SK-N-SH (cell line): Measurements from ENCODE around the gene TGM2. TPM values are rescaled to one million over a fixed set of nuclear protein-coding genes. Genes with fewer than 3 reads are reported as not detected.

Source experiments
- CTCF ChIA-PET: fragments of 300-600, 350-600 bp; formaldehyde crosslinking; extraction: SDS; loops from one replicate; lab custom pipeline; 2021; lab: Yijun Ruan, JAX
- POLR2A ChIA-PET: fragments of 350-600 bp; sonication (Branson Sonifier 250); formaldehyde crosslinking; extraction: SDS; loops from one replicate; lab custom pipeline; 2020; ENCODE audit warnings: antibody characterized with exemption, inconsistent platforms; lab: Yijun Ruan, JAX
- DNase-seq: peaks from one replicate; pipeline ENCODE4 v3.0.0; 2012
- H2AFZ ChIP-seq: fragments of 200-600 bp; sonication (generic); 2 replicates; pipeline ENCODE4 v1.8.1; 2016; ENCODE audit warnings: antibody characterized with exemption, mild to moderate bottlenecking, low read depth
- H3F3A ChIP-seq: fragments of 200-600 bp; sonication (generic); replicated peaks from 2 replicates; pipeline ENCODE3; 2016; ENCODE audit warnings: antibody characterized with exemption, mild to moderate bottlenecking; ENCODE audit not compliant: insufficient read depth
- H3K27ac ChIP-seq, 2 experiments: fragments of 200-500 bp in 1 of 2; fragments of 200-600 bp in 1 of 2; sonication (Bioruptor generic) in 1 of 2; sonication (generic), shearing (Covaris generic) in 1 of 2; 2 replicates each; pipeline versions ENCODE4 v1.5.1 to v1.6.1; 2014 to 2016; ENCODE audit warnings: low read depth in 2 of 2, inconsistent platforms in 1 of 2, low read length in 1 of 2, mild to moderate bottlenecking in 1 of 2, mixed read lengths in 1 of 2
- H3K27me3 ChIP-seq: fragments of 200-600 bp; sonication (generic), shearing (Covaris generic); 2 replicates; pipeline ENCODE4 v1.6.1; 2016; ENCODE audit warnings: mixed run types; ENCODE audit not compliant: insufficient read depth
- H3K36me3 ChIP-seq, 2 experiments: fragments of 200-500 bp in 1 of 2; fragments of 200-600 bp in 1 of 2; sonication (Bioruptor generic) in 1 of 2; sonication (generic) in 1 of 2; replicated peaks in 1 of 2; 2 replicates each; pipeline versions ENCODE3 to v1.5.1; 2014 to 2016; ENCODE audit warnings: low read length in 1 of 2, mild to moderate bottlenecking in 1 of 2; ENCODE audit not compliant: insufficient read depth in 2 of 2, control insufficient read depth in 1 of 2
- H3K4me1 ChIP-seq, 2 experiments: fragments of 200-500 bp in 1 of 2; fragments of 200-600 bp in 1 of 2; sonication (Bioruptor generic) in 1 of 2; sonication (generic), shearing (Covaris generic) in 1 of 2; 2 replicates each; pipeline versions ENCODE4 v1.5.1 to v1.6.1; 2014 to 2016; ENCODE audit warnings: low read depth in 1 of 2, low read length in 1 of 2, mixed run types in 1 of 2; ENCODE audit not compliant: insufficient read depth in 2 of 2, control insufficient read depth in 1 of 2
- H3K4me2 ChIP-seq: fragments of 200-600 bp; sonication (generic), shearing (Covaris generic); 2 replicates; pipeline ENCODE4 v1.6.1; 2017; ENCODE audit warnings: mixed run types
- H3K4me3 ChIP-seq, 2 experiments: fragments of 200-500 bp in 1 of 2; fragments of 200-600 bp in 1 of 2; sonication (Bioruptor generic) in 1 of 2; sonication (generic), shearing (Covaris generic) in 1 of 2; 2 replicates each; pipeline versions ENCODE4 v1.5.1 to v1.8.1; 2014 to 2016; ENCODE audit warnings: low read depth in 2 of 2, inconsistent platforms in 1 of 2, low read length in 1 of 2, mild to moderate bottlenecking in 1 of 2, mixed read lengths in 1 of 2, moderate library complexity in 1 of 2
- H3K79me2 ChIP-seq: fragments of 200-600 bp; sonication (generic); 2 replicates; pipeline ENCODE4 v1.8.1; 2017; ENCODE audit warnings: mild to moderate bottlenecking; ENCODE audit not compliant: insufficient read depth
- H3K9ac ChIP-seq: fragments of 200-600 bp; sonication (generic); 2 replicates; pipeline ENCODE4 v1.6.1; 2017; ENCODE audit warnings: mixed run types
- H3K9me2 ChIP-seq: fragments of 200-600 bp; sonication (generic); 2 replicates; pipeline ENCODE4 v1.6.1; 2017; ENCODE audit warnings: mixed run types
- H3K9me3 ChIP-seq: fragments of 200-600 bp; sonication (generic); 2 replicates; pipeline ENCODE4 v1.6.1; 2017; ENCODE audit warnings: mixed run types, mild to moderate bottlenecking, moderate library complexity
- H4K20me1 ChIP-seq: fragments of 200-600 bp; sonication (generic); 2 replicates; pipeline ENCODE4 v1.6.1; 2017; ENCODE audit warnings: mild to moderate bottlenecking, mixed run types; ENCODE audit not compliant: insufficient read depth
- CHD2 ChIP-seq: fragments of 150-350 bp; IDR thresholded peaks from 2 replicates; pipeline ENCODE4 v1.6.1; 2018; ENCODE audit warnings: low read length; ENCODE audit not compliant: partially characterized antibody
- ELF1 ChIP-seq: IDR thresholded peaks from 2 replicates; pipeline ENCODE4 v1.4.0; 2012
- FOSL2 ChIP-seq: IDR thresholded peaks from 2 replicates; pipeline ENCODE4 v1.4.0; 2012; ENCODE audit warnings: low read depth, mild to moderate bottlenecking, moderate library complexity, borderline replicate concordance
- FOXM1 ChIP-seq: IDR thresholded peaks from 2 replicates; pipeline ENCODE4 v1.4.0; 2012; ENCODE audit warnings: low read depth, mild to moderate bottlenecking
- MEF2A ChIP-seq: IDR thresholded peaks from 2 replicates; pipeline ENCODE4 v1.4.0; 2012; ENCODE audit warnings: low read depth, borderline replicate concordance
- MXI1 ChIP-seq: IDR thresholded peaks from 2 replicates; pipeline ENCODE4 v1.6.1; 2012; ENCODE audit warnings: mild to moderate bottlenecking, low read depth, low read length, improper control_type of control experiment
- NFIC ChIP-seq: IDR thresholded peaks from 2 replicates; pipeline ENCODE4 v1.4.0; 2012; ENCODE audit warnings: borderline replicate concordance
- NRF1 ChIP-seq: IDR thresholded peaks from 2 replicates; pipeline ENCODE4 v1.6.1; 2012; ENCODE audit warnings: low read depth, mild to moderate bottlenecking, low read length
- RAD21 ChIP-seq: IDR thresholded peaks from 2 replicates; pipeline ENCODE4 v1.6.1; 2012; ENCODE audit warnings: mild to moderate bottlenecking, low read length
- RCOR1 ChIP-seq: fragments of 150-350 bp; IDR thresholded peaks from 2 replicates; pipeline ENCODE4 v1.6.1; 2017; ENCODE audit warnings: antibody characterized with exemption, low read length
- RFX5 ChIP-seq: IDR thresholded peaks from 2 replicates; pipeline ENCODE4 v1.6.1; 2012; ENCODE audit warnings: mild to moderate bottlenecking, improper control_type of control experiment, low read length
- SIN3A ChIP-seq: IDR thresholded peaks from 2 replicates; pipeline ENCODE4 v1.6.1; 2012; ENCODE audit warnings: low read depth, mild to moderate bottlenecking, low read length, moderate library complexity, borderline replicate concordance
- WGBS: methylation state at CpG from one replicate; pipeline ENCODE4 v1.1.6; 2017; ENCODE audit warnings: low lambda C conversion rate; 5-methylcytosine and 5-hydroxymethylcytosine counted together
- polyA plus RNA-seq, 3 experiments: library from polyadenylated mRNA; depleted of rRNA; stranded (reverse); fragments of >200 nt; gene quantifications; 2 replicates each; pipeline ENCODE4 v1.2.3, GENCODE V29; 2012
- TF ChIP-seq, protein P1 (sequence below): fragments of 200-600 bp; sonication (generic); IDR thresholded peaks from 2 replicates; pipeline ENCODE4 v1.6.1; 2017; ENCODE audit warnings: antibody characterized with exemption, mild to moderate bottlenecking, moderate library complexity
- TF ChIP-seq, protein P2 (sequence below): IDR thresholded peaks from 2 replicates; pipeline ENCODE4 v1.4.0; 2012; ENCODE audit warnings: low read depth
- TF ChIP-seq, protein P3 (sequence below): IDR thresholded peaks from 2 replicates; pipeline ENCODE4; 2012
- TF ChIP-seq, protein P4 (sequence below): fragments of 150-350 bp; IDR thresholded peaks from 2 replicates; pipeline ENCODE4 v1.6.1; 2017; ENCODE audit warnings: antibody characterized with exemption, low read length, low read depth, borderline replicate concordance
- TF ChIP-seq, protein P5 (sequence below): IDR thresholded peaks from 2 replicates; pipeline ENCODE4 v1.4.0; 2012; ENCODE audit warnings: low read depth, borderline replicate concordance

The TGM2 gene
- polyA plus RNA-seq, 1 of the 3 experiments (the other 2 are of a cell fraction): 676 TPM

DNA sequence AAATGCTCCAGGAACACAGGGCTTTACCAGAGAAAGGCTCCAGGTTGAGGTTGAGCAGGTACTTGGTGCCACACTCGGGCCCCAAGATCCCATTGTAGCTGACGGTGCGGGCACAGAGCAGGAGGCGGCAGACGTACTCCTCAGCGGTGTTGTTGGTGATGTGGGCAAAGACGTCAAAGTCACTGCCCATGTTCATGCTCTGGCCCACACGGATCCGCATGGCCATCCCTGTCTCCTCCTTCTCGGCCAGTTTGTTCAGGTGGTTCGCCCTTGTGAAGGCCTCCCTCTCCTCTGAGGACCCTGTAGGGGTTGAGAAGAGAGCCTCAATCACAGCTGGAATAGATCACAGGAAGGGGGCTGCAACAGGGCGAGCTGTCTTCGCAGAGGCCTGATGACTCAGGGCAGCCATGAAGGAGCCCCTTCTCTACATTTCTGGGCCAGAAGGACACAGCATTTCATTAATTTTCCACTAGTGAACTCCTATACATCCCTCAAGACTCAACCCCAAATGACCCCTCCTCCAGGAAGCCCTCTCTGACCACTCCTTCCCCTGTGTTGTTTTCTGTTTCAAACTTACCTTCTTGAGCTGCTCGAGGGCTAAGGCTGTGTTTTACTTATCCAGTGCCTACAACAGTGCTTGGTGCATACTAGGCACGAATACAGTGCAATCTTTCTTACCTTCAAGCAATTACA, 26.8 kb downstream of the TGM2 start:
- DNase-seq: no peak
- TF ChIP-seq RFX5 (no peak), SIN3A (no peak), ELF1 (no peak), CHD2 (no peak), RAD21 (no peak), MXI1 (no peak), NFIC (no peak), RCOR1 (no peak), FOSL2 (no peak), NRF1 (no peak), FOXM1 (no peak), MEF2A (no peak)
- TF ChIP-seq, protein P1, sequence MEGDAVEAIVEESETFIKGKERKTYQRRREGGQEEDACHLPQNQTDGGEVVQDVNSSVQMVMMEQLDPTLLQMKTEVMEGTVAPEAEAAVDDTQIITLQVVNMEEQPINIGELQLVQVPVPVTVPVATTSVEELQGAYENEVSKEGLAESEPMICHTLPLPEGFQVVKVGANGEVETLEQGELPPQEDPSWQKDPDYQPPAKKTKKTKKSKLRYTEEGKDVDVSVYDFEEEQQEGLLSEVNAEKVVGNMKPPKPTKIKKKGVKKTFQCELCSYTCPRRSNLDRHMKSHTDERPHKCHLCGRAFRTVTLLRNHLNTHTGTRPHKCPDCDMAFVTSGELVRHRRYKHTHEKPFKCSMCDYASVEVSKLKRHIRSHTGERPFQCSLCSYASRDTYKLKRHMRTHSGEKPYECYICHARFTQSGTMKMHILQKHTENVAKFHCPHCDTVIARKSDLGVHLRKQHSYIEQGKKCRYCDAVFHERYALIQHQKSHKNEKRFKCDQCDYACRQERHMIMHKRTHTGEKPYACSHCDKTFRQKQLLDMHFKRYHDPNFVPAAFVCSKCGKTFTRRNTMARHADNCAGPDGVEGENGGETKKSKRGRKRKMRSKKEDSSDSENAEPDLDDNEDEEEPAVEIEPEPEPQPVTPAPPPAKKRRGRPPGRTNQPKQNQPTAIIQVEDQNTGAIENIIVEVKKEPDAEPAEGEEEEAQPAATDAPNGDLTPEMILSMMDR: no peak
- TF ChIP-seq, protein P2, sequence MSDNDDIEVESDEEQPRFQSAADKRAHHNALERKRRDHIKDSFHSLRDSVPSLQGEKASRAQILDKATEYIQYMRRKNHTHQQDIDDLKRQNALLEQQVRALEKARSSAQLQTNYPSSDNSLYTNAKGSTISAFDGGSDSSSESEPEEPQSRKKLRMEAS: no peak
- TF ChIP-seq, protein P3, sequence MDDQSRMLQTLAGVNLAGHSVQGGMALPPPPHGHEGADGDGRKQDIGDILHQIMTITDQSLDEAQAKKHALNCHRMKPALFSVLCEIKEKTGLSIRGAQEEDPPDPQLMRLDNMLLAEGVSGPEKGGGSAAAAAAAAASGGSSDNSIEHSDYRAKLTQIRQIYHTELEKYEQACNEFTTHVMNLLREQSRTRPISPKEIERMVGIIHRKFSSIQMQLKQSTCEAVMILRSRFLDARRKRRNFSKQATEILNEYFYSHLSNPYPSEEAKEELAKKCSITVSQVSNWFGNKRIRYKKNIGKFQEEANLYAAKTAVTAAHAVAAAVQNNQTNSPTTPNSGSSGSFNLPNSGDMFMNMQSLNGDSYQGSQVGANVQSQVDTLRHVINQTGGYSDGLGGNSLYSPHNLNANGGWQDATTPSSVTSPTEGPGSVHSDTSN: no peak
- TF ChIP-seq, protein P4, sequence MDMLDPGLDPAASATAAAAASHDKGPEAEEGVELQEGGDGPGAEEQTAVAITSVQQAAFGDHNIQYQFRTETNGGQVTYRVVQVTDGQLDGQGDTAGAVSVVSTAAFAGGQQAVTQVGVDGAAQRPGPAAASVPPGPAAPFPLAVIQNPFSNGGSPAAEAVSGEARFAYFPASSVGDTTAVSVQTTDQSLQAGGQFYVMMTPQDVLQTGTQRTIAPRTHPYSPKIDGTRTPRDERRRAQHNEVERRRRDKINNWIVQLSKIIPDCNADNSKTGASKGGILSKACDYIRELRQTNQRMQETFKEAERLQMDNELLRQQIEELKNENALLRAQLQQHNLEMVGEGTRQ: no peak
- TF ChIP-seq, protein P5, sequence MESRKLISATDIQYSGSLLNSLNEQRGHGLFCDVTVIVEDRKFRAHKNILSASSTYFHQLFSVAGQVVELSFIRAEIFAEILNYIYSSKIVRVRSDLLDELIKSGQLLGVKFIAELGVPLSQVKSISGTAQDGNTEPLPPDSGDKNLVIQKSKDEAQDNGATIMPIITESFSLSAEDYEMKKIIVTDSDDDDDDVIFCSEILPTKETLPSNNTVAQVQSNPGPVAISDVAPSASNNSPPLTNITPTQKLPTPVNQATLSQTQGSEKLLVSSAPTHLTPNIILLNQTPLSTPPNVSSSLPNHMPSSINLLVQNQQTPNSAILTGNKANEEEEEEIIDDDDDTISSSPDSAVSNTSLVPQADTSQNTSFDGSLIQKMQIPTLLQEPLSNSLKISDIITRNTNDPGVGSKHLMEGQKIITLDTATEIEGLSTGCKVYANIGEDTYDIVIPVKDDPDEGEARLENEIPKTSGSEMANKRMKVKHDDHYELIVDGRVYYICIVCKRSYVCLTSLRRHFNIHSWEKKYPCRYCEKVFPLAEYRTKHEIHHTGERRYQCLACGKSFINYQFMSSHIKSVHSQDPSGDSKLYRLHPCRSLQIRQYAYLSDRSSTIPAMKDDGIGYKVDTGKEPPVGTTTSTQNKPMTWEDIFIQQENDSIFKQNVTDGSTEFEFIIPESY: no peak
- H3K9me2 ChIP-seq: no peaks in the 10 kb centered on the region
- no peaks in the 10 kb centered on the region for H4K20me1 ChIP-seq
- no peaks in the 10 kb centered on the region for H3K27me3 ChIP-seq
- 91% methylated on average over 15 of the region's 15 CpGs for WGBS
- no peaks in the 10 kb centered on the region for H3K79me2 ChIP-seq
- H3K27ac ChIP-seq: peak overlapping the region in 1 of 2 experiments; percentile 91; a peak in 1 of 4 replicates
- H3K4me3 ChIP-seq: no peak overlapping the region
- H3K9ac ChIP-seq: no peak overlapping the region
- H3K36me3 ChIP-seq: peaks cover 50 to 64% of the 10 kb centered on the region in 2 experiments
- ChIA-PET POLR2A (no interaction called here), CTCF (interaction anchor here (1.0 kb wide), 1 partner anchor 13 kb away, joined by 4 read pairs; no protein-coding TSS in a partner anchor)
- no peak overlapping the region for H2AFZ ChIP-seq
- H3K4me2 ChIP-seq: no peak overlapping the region
- H3K4me1 ChIP-seq: peaks cover 17 to 45% of the 10 kb centered on the region in 2 experiments
- no peaks in the 10 kb centered on the region for H3K9me3 ChIP-seq
- H3F3A ChIP-seq: peaks cover 50% of the 10 kb centered on the region
